Epithelial cell of proximal tubule (primary cell): ENCODE data around the gene ASTN2. TPM values are rescaled to one million over a fixed set of nuclear protein-coding genes. Genes with fewer than 3 reads are reported as not detected.

ENCODE experiments used
- DNase-seq: peaks from one replicate; pipeline ENCODE4 v3.0.0-alpha.2; 2011; ENCODE audit warnings: low read depth
- H3K4me3 ChIP-seq: 2 replicates; pipeline ENCODE4 v1.5.1; 2011; ENCODE audit warnings: low read depth, mild to moderate bottlenecking, low read length
- total RNA-seq: library from RNA; depleted of rRNA; stranded (reverse); fragments of >200 nt; gene quantifications from 2 replicates; pipeline ENCODE4 v1.2.3, GENCODE V29; 2015
- TF ChIP-seq, protein P1 (sequence below): conservative IDR thresholded peaks from 2 replicates; pipeline ENCODE4 v1.5.1; 2012; ENCODE audit warnings: low read depth, mild to moderate bottlenecking, low read length

Gene ASTN2
- total RNA-seq, 1 donor from 2014 or later: 4.4 TPM

DNA sequence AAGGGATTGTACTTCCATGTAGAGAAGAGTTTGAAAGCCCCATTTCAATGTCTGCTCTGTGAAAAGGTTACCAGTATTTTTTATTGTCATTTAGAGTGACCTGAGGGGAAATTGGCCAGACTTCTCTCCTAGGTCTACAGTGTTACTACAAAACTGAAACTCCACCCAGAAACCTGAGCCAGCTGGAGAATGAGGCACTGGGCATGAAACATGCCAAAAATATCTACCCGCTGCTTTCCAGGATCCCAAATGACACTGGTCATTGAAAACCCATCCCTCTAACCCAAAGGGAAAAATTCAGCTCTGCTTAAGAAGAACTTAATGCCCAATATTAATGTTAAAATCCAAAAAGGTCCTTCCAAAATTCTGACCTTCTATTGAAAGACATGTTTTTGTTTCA is 826.9 kb downstream of the ASTN2 start:
- no peak for DNase-seq
- TF ChIP-seq, protein P1, sequence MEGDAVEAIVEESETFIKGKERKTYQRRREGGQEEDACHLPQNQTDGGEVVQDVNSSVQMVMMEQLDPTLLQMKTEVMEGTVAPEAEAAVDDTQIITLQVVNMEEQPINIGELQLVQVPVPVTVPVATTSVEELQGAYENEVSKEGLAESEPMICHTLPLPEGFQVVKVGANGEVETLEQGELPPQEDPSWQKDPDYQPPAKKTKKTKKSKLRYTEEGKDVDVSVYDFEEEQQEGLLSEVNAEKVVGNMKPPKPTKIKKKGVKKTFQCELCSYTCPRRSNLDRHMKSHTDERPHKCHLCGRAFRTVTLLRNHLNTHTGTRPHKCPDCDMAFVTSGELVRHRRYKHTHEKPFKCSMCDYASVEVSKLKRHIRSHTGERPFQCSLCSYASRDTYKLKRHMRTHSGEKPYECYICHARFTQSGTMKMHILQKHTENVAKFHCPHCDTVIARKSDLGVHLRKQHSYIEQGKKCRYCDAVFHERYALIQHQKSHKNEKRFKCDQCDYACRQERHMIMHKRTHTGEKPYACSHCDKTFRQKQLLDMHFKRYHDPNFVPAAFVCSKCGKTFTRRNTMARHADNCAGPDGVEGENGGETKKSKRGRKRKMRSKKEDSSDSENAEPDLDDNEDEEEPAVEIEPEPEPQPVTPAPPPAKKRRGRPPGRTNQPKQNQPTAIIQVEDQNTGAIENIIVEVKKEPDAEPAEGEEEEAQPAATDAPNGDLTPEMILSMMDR: no peak

DNA sequence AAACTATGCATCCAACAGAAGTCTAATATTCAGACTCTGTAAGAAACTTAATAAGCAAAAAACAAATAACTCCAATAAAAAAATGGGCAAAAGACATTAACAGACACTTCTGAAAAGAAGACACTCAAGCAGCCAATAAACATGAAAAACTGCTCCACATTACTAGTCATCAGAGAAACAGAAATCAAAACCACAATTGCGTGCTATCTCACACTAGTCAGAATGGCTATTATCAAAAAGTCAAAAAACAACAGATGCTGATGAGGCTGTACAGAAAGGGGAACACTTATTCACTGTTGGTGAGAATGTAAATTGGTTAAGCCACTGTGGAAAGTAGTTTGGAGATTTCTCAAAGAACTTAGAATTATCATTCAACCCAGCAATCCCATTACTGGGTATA is 829.0 kb downstream of the ASTN2 start:
- no peak overlapping the region for H3K4me3 ChIP-seq
- DNase-seq: no peak
- TF ChIP-seq, protein P1: no peak

More for the DNA sequence above, 826.9 kb downstream of the ASTN2 start:
- no peak overlapping the region for H3K4me3 ChIP-seq

DNA sequence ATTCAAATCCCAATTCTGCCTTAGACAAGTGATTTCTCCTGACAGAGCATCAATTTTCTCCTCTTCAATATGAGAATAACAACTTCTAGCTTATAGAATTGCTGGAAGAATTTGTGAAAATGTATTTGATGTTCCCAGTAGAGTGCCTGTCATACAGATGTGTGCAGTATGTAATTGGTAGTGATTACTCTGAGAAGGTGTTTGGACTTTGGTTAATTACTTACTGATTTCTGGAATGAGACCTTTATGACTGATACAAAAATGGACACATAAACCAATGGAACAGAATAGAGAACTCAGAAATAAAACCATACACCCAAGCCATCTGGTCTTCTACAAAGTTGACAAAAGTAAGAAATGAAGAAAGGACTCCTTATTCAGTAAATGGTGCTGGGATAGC is 829.7 kb downstream of the ASTN2 start:
- no peak overlapping the region for H3K4me3 ChIP-seq
- DNase-seq: no peak
- TF ChIP-seq, protein P1: no peak

DNA sequence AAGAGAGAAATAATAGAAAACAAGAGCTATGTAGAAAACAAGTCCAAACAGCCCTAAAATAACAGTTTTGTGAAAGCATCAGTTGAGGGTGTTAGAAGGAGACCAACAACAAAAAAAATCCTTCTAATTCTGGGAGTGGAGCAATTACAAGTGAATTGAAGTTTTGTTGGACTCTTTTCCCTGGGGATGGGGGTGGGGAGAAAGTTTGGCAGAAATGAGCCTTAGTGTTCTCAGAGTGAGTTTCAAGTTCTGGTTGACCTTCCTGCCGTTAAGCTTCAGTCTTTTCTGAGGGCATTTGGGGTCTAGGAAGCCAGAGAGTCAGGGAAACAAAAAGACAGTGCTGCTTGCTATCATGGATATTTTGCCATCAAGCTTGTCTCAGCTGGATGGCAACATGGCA is 834.0 kb downstream of the ASTN2 start:
- no peak overlapping the region for H3K4me3 ChIP-seq
- TF ChIP-seq, protein P1: no peak
- no peak for DNase-seq

DNA sequence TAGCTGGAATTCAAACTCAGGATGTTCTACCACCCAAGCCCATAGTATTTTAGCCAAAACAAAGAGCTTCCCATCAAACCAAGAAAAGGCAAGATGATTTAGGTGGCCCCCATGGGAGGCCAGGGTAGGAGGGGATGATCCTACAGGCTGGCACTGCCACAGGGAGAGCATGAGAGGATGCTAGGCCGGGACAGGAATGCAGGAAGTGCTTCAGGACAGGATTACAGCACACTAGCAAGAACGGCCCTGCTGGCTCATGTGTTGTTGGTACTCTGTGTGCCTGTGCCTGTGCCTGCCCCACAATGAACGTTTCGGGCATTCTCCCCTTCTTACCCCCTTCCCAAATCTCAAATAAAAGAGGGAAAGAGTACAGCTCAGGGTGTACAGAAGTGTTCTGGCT is 838.5 kb downstream of the ASTN2 start:
- TF ChIP-seq, protein P1: no peak
- no peak for DNase-seq
- no peak overlapping the region for H3K4me3 ChIP-seq

DNA sequence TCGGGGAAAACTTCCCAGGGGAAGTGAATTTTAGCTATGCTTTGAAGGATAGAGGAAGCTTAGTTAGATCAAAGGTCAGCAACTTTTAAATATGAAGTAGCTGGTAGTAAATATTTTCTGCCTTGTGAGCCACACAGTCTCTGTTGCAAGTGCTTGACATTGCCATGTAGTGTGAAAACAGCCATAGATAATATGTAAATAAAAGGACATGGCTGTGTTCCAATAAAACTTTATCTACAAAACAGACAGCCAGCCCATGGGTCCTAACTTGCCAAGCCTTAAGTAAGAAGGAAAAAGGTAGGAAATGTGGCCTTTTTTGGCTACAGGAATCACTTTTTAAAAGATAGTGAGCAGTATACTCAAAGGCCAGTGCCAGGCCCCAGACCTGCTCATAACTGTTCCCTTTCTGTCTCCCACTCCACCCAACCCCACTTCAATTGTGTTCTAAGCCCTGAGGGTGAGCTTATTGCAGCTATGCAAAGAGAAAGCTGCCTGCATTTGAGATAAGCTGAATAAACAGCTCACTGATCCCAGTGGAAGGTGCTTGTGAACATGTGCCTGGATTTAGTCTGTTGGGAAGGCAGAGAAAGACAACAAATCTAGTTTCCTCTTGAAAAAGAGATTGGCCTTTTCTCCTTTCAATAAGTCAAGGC is 840.7 kb downstream of the ASTN2 start:
- DNase-seq: no peak
- H3K4me3 ChIP-seq: no peak overlapping the region

More for the DNA sequence above, 840.7 kb downstream of the ASTN2 start:
- TF ChIP-seq, protein P1: no peak
